ENCODE data around the gene FAM216B. TPM values are rescaled to one million over a fixed set of nuclear protein-coding genes. Genes with fewer than 3 reads are reported as not detected.

Gene FAM216B
- total RNA-seq, 1 donor from 2014 or later, result 0.99 TPM

DNA sequence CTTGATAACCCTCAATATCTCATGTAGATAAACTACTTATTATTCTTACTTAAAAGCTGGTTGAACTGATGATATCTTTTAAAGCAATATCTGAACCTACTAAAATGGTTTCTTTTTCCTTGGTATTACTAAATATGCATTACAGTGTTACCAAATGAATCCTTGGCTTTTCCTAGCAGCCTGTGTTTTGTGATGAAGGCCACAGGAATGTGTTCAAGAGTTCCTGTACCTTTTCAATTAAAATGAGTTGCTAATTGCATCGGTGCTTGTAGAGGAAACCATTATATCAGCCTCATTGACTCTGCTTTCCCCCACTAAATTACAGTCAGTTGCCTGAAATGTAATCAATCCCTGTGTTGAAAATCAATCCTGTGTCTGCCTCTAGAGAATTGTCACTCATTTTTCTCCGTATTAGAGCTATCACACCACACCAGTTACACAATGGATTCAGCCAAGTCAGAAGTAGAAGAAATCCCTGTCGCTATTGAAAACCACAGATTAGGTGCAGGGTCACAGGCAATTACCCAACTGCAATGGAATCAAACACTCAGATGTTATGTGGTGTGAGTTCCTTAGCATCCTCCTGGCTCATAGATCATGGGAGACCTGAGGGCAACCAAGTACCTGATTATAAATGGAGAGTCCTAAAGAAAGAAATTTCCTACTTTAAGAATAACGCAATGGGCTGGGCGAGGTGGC, 13.3 kb downstream of the FAM216B start:
- Histone ChIP-seq H3K9me3 (replicated peaks) (no peaks in the 10 kb centered on the region), H3K36me3 (no peaks in the 10 kb centered on the region), H3K4me3 (no peak overlapping the region), H3K27me3 (ENCODE audit: low read depth) (no peaks in the 10 kb centered on the region), H3K27ac (replicated peaks) (no peak overlapping the region), H3K4me1 (no peaks in the 10 kb centered on the region)
- intact Hi-C loops (cut with micrococcal nuclease), result no loop called here
- DNase-seq, result no peak
- no peak for TF ChIP-seq CTCF (IDR thresholded peaks at IDR 0.05; ENCODE audit: borderline replicate concordance)

DNA sequence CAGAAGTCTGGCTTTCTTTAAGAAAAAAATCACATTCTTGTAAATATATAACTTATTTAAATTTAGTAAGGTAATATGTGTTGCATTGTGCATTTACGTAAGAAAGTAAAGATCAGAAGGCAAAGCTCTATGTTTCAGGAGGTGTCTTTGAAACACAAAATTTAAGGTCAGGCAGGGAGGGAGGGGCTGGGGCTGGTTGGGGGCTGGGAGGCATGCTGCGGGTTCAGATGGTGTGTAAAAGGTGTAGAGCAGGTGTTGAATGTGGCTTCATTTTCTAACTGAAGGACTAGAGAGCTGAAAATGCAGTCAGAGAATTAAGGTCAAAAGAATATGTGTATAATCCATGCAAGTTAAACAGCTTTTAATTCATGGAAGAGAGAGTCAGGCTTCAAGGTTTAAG, 14.3 kb downstream of the FAM216B start:
- no peaks in the 10 kb centered on the region for H3K9me3 ChIP-seq (replicated peaks)
- H3K27me3 ChIP-seq (ENCODE audit: low read depth), result no peaks in the 10 kb centered on the region
- DNase-seq, result no peak
- intact Hi-C loops (cut with micrococcal nuclease), result no loop called here
- no peak for TF ChIP-seq CTCF (IDR thresholded peaks at IDR 0.05; ENCODE audit: borderline replicate concordance)
- no peaks in the 10 kb centered on the region for H3K36me3 ChIP-seq
- H3K4me3 ChIP-seq, result no peak overlapping the region
- H3K4me1 ChIP-seq, result no peaks in the 10 kb centered on the region
- no peak overlapping the region for H3K27ac ChIP-seq (replicated peaks)

DNA sequence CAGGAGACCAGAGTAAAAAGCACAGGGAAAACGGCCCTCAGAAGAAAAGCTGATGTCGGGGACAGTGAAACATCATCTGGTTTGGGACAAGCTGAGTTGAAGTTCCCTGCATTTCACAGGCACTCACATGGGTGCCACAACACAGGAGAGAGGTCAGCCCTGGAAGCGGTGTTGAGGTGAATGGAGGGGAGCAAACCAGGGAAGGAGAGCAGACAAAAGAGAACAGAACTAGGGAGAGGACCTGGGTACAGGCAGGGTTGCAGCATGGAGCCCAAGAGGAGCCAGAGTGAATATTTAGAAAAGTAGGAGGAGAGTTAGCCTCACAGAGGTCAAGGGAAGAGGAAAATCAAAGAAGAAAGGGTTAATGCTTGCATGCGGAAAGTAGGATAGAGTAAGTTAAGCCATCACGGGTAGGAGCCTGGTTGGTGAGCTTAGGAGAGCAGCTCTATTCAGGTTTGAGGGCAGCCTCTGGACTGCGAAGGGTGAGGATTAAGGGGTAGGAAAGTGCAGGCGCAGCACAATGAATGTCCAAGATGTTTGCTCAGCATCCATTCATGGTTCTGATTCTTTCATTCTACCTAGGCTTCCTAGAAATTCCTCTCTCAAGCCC, 15.5 kb downstream of the FAM216B start:
- Histone ChIP-seq H3K9me3 (replicated peaks) (no peaks in the 10 kb centered on the region), H3K36me3 (no peaks in the 10 kb centered on the region), H3K27me3 (ENCODE audit: low read depth) (no peaks in the 10 kb centered on the region), H3K4me3 (no peak overlapping the region), H3K27ac (replicated peaks) (no peak overlapping the region), H3K4me1 (no peaks in the 10 kb centered on the region)
- intact Hi-C loops (cut with micrococcal nuclease), result no loop called here
- TF ChIP-seq CTCF (IDR thresholded peaks at IDR 0.05; ENCODE audit: borderline replicate concordance), result no peak
- DNase-seq, result no peak

- H3K27me3 ChIP-seq (ENCODE audit: low read depth), result no peaks in the 10 kb centered on the region
- intact Hi-C loops (cut with micrococcal nuclease), result no loop called here
- H3K4me3 ChIP-seq, result no peak overlapping the region
- no peak for TF ChIP-seq CTCF (IDR thresholded peaks at IDR 0.05; ENCODE audit: borderline replicate concordance)
- no peaks in the 10 kb centered on the region for H3K36me3 ChIP-seq
- H3K27ac ChIP-seq (replicated peaks), result no peak overlapping the region
- no peak for DNase-seq
- H3K9me3 ChIP-seq (replicated peaks), result no peaks in the 10 kb centered on the region
- no peaks in the 10 kb centered on the region for H3K4me1 ChIP-seq
Measured at GRCh38 chr13:42798118-42798517, 16.7 kb downstream of the FAM216B start.

DNA sequence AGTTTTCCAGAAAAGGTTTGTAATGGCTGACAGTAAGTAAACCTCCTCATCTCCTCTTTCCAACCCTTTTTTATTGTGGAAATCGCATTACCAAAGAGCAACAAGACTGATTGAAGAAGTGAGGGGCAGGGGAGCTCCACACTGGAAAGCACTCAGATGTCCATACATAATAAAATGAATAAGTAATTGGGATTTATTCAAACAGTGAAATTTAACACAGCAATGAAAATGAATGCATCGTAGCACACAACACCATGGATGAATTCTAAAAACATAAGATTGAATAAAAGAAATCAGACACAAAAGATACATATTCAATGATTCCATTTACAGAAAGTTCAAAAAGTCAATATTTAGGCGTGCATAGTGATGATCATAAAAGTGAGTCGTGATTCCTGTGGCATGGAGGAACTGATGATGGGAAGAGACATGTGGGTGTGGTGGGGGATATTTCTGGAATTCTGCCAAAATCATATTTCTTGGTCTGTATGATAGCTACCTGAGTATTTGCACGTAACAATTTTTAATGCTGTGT, 18.8 kb downstream of the FAM216B start:
- no peak overlapping the region for H3K4me3 ChIP-seq
- no peaks in the 10 kb centered on the region for H3K9me3 ChIP-seq (replicated peaks)
- H3K4me1 ChIP-seq, result no peaks in the 10 kb centered on the region
- intact Hi-C loops (cut with micrococcal nuclease), result no loop called here
- no peak for DNase-seq
- no peaks in the 10 kb centered on the region for H3K36me3 ChIP-seq
- H3K27me3 ChIP-seq (ENCODE audit: low read depth), result no peaks in the 10 kb centered on the region
- TF ChIP-seq CTCF (IDR thresholded peaks at IDR 0.05; ENCODE audit: borderline replicate concordance), result no peak
- no peak overlapping the region for H3K27ac ChIP-seq (replicated peaks)

Measured in left ventricle myocardium inferior (tissue), 1 donor.